ENCODE results near the gene DGKB.

- no peak for TF ChIP-seq CTCF (optimal IDR thresholded peaks at IDR 0.05 in 1 of 3, IDR thresholded peaks at IDR 0.05 in 1 of 3, conservative IDR thresholded peaks at IDR 0.05 in 1 of 3; ENCODE audit: extremely low read depth in 1 of 3, insufficient read depth in 2 of 3, low read length in 3 of 3)
- no peak for TF ChIP-seq EZH2 (IDR thresholded peaks at IDR 0.05; ENCODE audit: low read length)
These were observed 185.4 kb downstream of the DGKB start for GRCh38 chr7:14717169-14717568.

Data from keratinocyte (primary cell).